GM23338 (cell line): ENCODE results near the gene CRTC3.

Experiments
- CREB1 ChIP-seq: fragments of 250-450 bp; sonication (Bioruptor Pico); IDR thresholded peaks from 2 replicates; pipeline ENCODE4 v1.5.0; 2020; ENCODE audit warnings: low read depth, mild to moderate bottlenecking, moderate library complexity
- CTCF ChIP-seq, 2 experiments: fragments of 200-600 bp in 1 of 2; sonication (generic) in 1 of 2; conservative IDR thresholded peaks; 2 replicates each; pipeline versions ENCODE4 v1.5.1 to v1.6.1; 2016 to 2017; ENCODE audit warnings: antibody characterized with exemption in 2 of 2, low read depth in 2 of 2, mild to moderate bottlenecking in 2 of 2, moderate library complexity in 1 of 2
- ETS1 ChIP-seq: IDR thresholded peaks from 2 replicates; pipeline ENCODE4 v1.6.1; 2016; ENCODE audit warnings: antibody characterized with exemption
- EZH2 ChIP-seq: fragments of 200-600 bp; sonication (generic); IDR thresholded peaks from one replicate; pipeline ENCODE4 v1.8.0; 2017; ENCODE audit warnings: antibody characterized with exemption, mild to moderate bottlenecking, low read depth; ENCODE audit not compliant: unreplicated experiment
- EZH2phosphoT487 ChIP-seq: fragments of 200-600 bp; sonication (generic); IDR thresholded peaks from one replicate; pipeline ENCODE4 v1.8.1; 2018; ENCODE audit warnings: antibody characterized with exemption; ENCODE audit not compliant: unreplicated experiment
- JUNB ChIP-seq: IDR thresholded peaks from one replicate; pipeline ENCODE4 v1.6.1; 2016; ENCODE audit warnings: antibody characterized with exemption; ENCODE audit not compliant: unreplicated experiment
- POLR2AphosphoS5 ChIP-seq: IDR thresholded peaks from 2 replicates; pipeline ENCODE4 v1.6.1; 2016; ENCODE audit warnings: antibody characterized with exemption, low read depth
- REST ChIP-seq: IDR thresholded peaks from one replicate; pipeline ENCODE4 v1.6.1; 2018; ENCODE audit warnings: antibody characterized with exemption; ENCODE audit not compliant: unreplicated experiment
- ZNF114 ChIP-seq: fragments of 250-450 bp; sonication (Bioruptor Pico); IDR thresholded peaks from 2 replicates; pipeline ENCODE4 v1.5.0; 2020; ENCODE audit warnings: mild to moderate bottlenecking, moderate library complexity
- ZNF462 ChIP-seq: fragments of 250-450 bp; sonication (Bioruptor Pico); IDR thresholded peaks from 2 replicates; pipeline ENCODE4 v1.5.0; 2020; ENCODE audit warnings: mild to moderate bottlenecking, moderate library complexity

- TF ChIP-seq EZH2 (no peak), CTCF (conservative IDR thresholded peaks at IDR 0.05; ENCODE audit: low read depth in 2 of 2) (no peak), REST (no peak), POLR2AphosphoS5 (no peak), ZNF114 (no peak), ETS1 (no peak), EZH2phosphoT487 (no peak), JUNB (no peak), CREB1 (no peak), ZNF462 (CRISPR knock-in tag) (no peak)
These were observed 41.4 kb downstream of the CRTC3 start for GRCh38 chr15:90571063-90571541.
